A673 (cell line): ENCODE measurements around the gene THUMPD3.

ENCODE experiments used
- EZH2 ChIP-seq: fragments of 200-600 bp; sonication (generic); IDR thresholded peaks from 2 replicates; pipeline ENCODE4 v1.6.1; 2017; ENCODE audit warnings: borderline replicate concordance, low read depth, mild to moderate bottlenecking, mixed read lengths, antibody characterized with exemption, low read length; ENCODE audit not compliant: poor library complexity, severe bottlenecking
- TF ChIP-seq, protein P1 (sequence below): fragments of 300-800, 200-600 bp; sonication (generic); conservative IDR thresholded peaks from 2 replicates; pipeline ENCODE4 v1.5.1; 2017; ENCODE audit warnings: low read depth, mild to moderate bottlenecking, antibody characterized with exemption, low read length, moderate library complexity, mixed read lengths

DNA sequence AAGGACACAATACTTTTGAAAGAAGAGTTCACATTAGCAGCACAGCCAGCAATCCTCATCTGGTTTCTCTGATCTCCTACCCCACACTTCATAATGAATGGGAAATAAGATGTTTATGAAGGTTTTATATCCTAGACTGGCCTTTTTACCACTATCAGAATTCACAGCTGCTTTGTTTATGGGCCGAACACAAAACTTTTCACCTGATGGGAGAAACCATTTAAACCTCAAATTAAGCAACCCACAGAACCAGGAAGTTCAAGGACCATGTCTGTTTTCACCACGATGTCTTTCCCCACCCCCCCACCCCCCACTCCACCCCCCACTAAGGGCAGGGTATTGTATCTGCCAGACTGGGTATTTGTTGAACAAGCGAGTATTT lies 23.2 kb downstream of the THUMPD3 start:
- TF ChIP-seq, protein P1, sequence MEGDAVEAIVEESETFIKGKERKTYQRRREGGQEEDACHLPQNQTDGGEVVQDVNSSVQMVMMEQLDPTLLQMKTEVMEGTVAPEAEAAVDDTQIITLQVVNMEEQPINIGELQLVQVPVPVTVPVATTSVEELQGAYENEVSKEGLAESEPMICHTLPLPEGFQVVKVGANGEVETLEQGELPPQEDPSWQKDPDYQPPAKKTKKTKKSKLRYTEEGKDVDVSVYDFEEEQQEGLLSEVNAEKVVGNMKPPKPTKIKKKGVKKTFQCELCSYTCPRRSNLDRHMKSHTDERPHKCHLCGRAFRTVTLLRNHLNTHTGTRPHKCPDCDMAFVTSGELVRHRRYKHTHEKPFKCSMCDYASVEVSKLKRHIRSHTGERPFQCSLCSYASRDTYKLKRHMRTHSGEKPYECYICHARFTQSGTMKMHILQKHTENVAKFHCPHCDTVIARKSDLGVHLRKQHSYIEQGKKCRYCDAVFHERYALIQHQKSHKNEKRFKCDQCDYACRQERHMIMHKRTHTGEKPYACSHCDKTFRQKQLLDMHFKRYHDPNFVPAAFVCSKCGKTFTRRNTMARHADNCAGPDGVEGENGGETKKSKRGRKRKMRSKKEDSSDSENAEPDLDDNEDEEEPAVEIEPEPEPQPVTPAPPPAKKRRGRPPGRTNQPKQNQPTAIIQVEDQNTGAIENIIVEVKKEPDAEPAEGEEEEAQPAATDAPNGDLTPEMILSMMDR, result no peak
- no peak for TF ChIP-seq EZH2
